OCI-LY7 (cell line): Measurements from ENCODE around the gene ITGA7.

Experiments
- EZH2phosphoT487 ChIP-seq: fragments of 200-600 bp; sonication (generic); IDR thresholded peaks from 2 replicates; pipeline ENCODE4 v1.6.1; 2018; ENCODE audit warnings: low read depth, borderline replicate concordance, mild to moderate bottlenecking, mixed run types, antibody characterized with exemption, low read length, moderate library complexity, mixed read lengths
- TF ChIP-seq, protein P1 (sequence below): fragments of 200-600 bp; sonication (generic); conservative IDR thresholded peaks from 2 replicates; pipeline ENCODE4 v1.5.1; 2014; ENCODE audit warnings: mild to moderate bottlenecking, antibody characterized with exemption, low read length, moderate library complexity, mixed read lengths

- TF ChIP-seq, protein P1, sequence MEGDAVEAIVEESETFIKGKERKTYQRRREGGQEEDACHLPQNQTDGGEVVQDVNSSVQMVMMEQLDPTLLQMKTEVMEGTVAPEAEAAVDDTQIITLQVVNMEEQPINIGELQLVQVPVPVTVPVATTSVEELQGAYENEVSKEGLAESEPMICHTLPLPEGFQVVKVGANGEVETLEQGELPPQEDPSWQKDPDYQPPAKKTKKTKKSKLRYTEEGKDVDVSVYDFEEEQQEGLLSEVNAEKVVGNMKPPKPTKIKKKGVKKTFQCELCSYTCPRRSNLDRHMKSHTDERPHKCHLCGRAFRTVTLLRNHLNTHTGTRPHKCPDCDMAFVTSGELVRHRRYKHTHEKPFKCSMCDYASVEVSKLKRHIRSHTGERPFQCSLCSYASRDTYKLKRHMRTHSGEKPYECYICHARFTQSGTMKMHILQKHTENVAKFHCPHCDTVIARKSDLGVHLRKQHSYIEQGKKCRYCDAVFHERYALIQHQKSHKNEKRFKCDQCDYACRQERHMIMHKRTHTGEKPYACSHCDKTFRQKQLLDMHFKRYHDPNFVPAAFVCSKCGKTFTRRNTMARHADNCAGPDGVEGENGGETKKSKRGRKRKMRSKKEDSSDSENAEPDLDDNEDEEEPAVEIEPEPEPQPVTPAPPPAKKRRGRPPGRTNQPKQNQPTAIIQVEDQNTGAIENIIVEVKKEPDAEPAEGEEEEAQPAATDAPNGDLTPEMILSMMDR, result no peak
- TF ChIP-seq EZH2phosphoT487, result no peak
Measured at GRCh38 chr12:55728186-55728938, 20.7 kb upstream of the ITGA7 start.
